ENCODE results near the gene RFPL2.
"Not testable (repeated sequence)": the region's sequence is repeated elsewhere in the genome, so short reads cannot be mapped to it uniquely, and the experiment has no call there.

RFPL2 gene

GRCh38 chr22:32160411-32160810 is 44.5 kb downstream of the RFPL2 start:
- DNase-seq, result not testable (repeated sequence)

- no peak for DNase-seq
Measured at GRCh38 chr22:32158712-32159533, 46.0 kb downstream of the RFPL2 start, which contains the start of gene C22orf42. TSS of gene C22orf42 (minus strand) at chr22:32159303. CDS start at chr22:32159215, 88 bp downstream.

- DNase-seq, result not testable (repeated sequence)
Measured at GRCh38 chr22:32157632-32158031, 47.2 kb downstream of the RFPL2 start.

GRCh38 chr22:32154727-32155126 is 50.1 kb downstream of the RFPL2 start:
- DNase-seq, result not testable (repeated sequence)

GRCh38 chr22:32151641-32152040 is 53.2 kb downstream of the RFPL2 start:
- DNase-seq, result not testable (repeated sequence)

- not testable (repeated sequence) for DNase-seq
Measured at GRCh38 chr22:32150647-32151046, 54.2 kb downstream of the RFPL2 start.

GRCh38 chr22:32148372-32148771 is 56.5 kb downstream of the RFPL2 start:
- not testable (repeated sequence) for DNase-seq

- DNase-seq, result not testable (repeated sequence)
Measured at GRCh38 chr22:32147128-32147527, 57.7 kb downstream of the RFPL2 start.

- DNase-seq, result no peak
Measured at GRCh38 chr22:32144496-32145274, 60.2 kb downstream of the RFPL2 start.

- no peak for DNase-seq
Measured at GRCh38 chr22:32142600-32142999, 62.3 kb downstream of the RFPL2 start.

- not testable (repeated sequence) for DNase-seq
Measured at GRCh38 chr22:32140688-32141087, 64.2 kb downstream of the RFPL2 start.
